D721Med (cell line): ENCODE measurements around the gene STIM1.

ENCODE experiments used
- DNase-seq: peaks from one replicate; pipeline ENCODE4 v3.0.0; 2011; ENCODE audit warnings: low spot score; ENCODE audit not compliant: insufficient read length
- FAIRE-seq: peaks from 2 replicates; lab custom pipeline; 2011; peaks lifted over from hg19 to GRCh38; lab: Jason Lieb, UNC
- CTCF ChIP-seq: IDR thresholded peaks from 2 replicates; pipeline ENCODE4 v1.5.1; 2012; ENCODE audit warnings: mild to moderate bottlenecking, control low read depth; ENCODE audit not compliant: insufficient read depth; ENCODE audit errors: missing control alignments

Gene STIM1

GRCh38 chr11:4063348-4063747 lies 207.9 kb downstream of the STIM1 start:
- FAIRE-seq = no peak
- TF ChIP-seq CTCF = no peak
- DNase-seq = no peak

- DNase-seq (no peak), FAIRE-seq (no peak)
- no peak for TF ChIP-seq CTCF
Measured at GRCh38 chr11:4064278-4064955, 209.0 kb downstream of the STIM1 start.

- no peak for TF ChIP-seq CTCF
- FAIRE-seq (no peak), DNase-seq (no peak)
Measured at GRCh38 chr11:4065086-4065485, 209.6 kb downstream of the STIM1 start.

GRCh38 chr11:4065601-4066377 lies 210.3 kb downstream of the STIM1 start:
- TF ChIP-seq CTCF = no peak
- FAIRE-seq = no peak
- DNase-seq = no peak

GRCh38 chr11:4066910-4067309 lies 211.4 kb downstream of the STIM1 start:
- FAIRE-seq = no peak

GRCh38 chr11:4068962-4069361 lies 213.5 kb downstream of the STIM1 start:
- DNase-seq (no peak), FAIRE-seq (no peak)
- no peak for TF ChIP-seq CTCF

More at GRCh38 chr11:4066910-4067309, 211.4 kb downstream of the STIM1 start:
- no peak for TF ChIP-seq CTCF
- no peak for DNase-seq

- FAIRE-seq (no peak), DNase-seq (no peak)
- no peak for TF ChIP-seq CTCF
Measured at GRCh38 chr11:4071325-4071724, 215.9 kb downstream of the STIM1 start.
